GM19328 (cell line): Measurements from ENCODE around the gene CFAP299.
"Not testable (repeated sequence)": the region's sequence is repeated elsewhere in the genome, so short reads cannot be mapped to it uniquely, and the experiment has no call there.

Experiments
- ATAC-seq: cut with Tn5 transposase; IDR thresholded peaks from one replicate; pipeline ENCODE4 v1.9.1; 2021; ENCODE audit warnings: mild to moderate bottlenecking, moderate library complexity; ENCODE audit not compliant: unreplicated experiment

The CFAP299 gene

GRCh38 chr4:80585542-80585941, 250.0 kb downstream of the CFAP299 start:
- no peak for ATAC-seq

- no peak for ATAC-seq
These were observed 251.2 kb downstream of the CFAP299 start for GRCh38 chr4:80586716-80587115.

GRCh38 chr4:80587871-80588385, 252.4 kb downstream of the CFAP299 start:
- no peak for ATAC-seq

- ATAC-seq: peak; percentile 74
These were observed 257.4 kb downstream of the CFAP299 start for GRCh38 chr4:80592950-80593349.

- ATAC-seq: no peak
These were observed 259.2 kb downstream of the CFAP299 start for GRCh38 chr4:80594701-80595100.

- no peak for ATAC-seq
These were observed 272.9 kb downstream of the CFAP299 start for GRCh38 chr4:80608281-80608980.

- no peak for ATAC-seq
These were observed 274.7 kb downstream of the CFAP299 start for GRCh38 chr4:80610199-80610598.

GRCh38 chr4:80610845-80611677, 275.5 kb downstream of the CFAP299 start:
- peak; percentile 78 for ATAC-seq

- ATAC-seq: no peak
These were observed 276.1 kb downstream of the CFAP299 start for GRCh38 chr4:80611678-80611979.

- no peak for ATAC-seq
These were observed 277.9 kb downstream of the CFAP299 start for GRCh38 chr4:80613470-80613869.

- no peak for ATAC-seq
These were observed 278.8 kb downstream of the CFAP299 start for GRCh38 chr4:80614319-80614718.

- ATAC-seq: no peak
These were observed 279.6 kb downstream of the CFAP299 start for GRCh38 chr4:80615099-80615498.

- no peak for ATAC-seq
These were observed 283.6 kb downstream of the CFAP299 start for GRCh38 chr4:80619070-80619674.

GRCh38 chr4:80631861-80632260, 296.3 kb downstream of the CFAP299 start:
- no peak for ATAC-seq

- no peak for ATAC-seq
These were observed 301.7 kb downstream of the CFAP299 start for GRCh38 chr4:80637190-80637589.

- ATAC-seq: no peak
These were observed 310.5 kb downstream of the CFAP299 start for GRCh38 chr4:80646061-80646460.

- ATAC-seq: no peak
These were observed 320.1 kb downstream of the CFAP299 start for GRCh38 chr4:80655662-80656061.

- ATAC-seq: not testable (repeated sequence)
These were observed 334.6 kb downstream of the CFAP299 start for GRCh38 chr4:80670118-80670517.

- no peak for ATAC-seq
These were observed 342.9 kb downstream of the CFAP299 start for GRCh38 chr4:80678413-80678812.

GRCh38 chr4:80680934-80681333, 345.4 kb downstream of the CFAP299 start:
- ATAC-seq: no peak

GRCh38 chr4:80685214-80685613, 349.7 kb downstream of the CFAP299 start:
- ATAC-seq: no peak

GRCh38 chr4:80687736-80688135, 352.2 kb downstream of the CFAP299 start:
- ATAC-seq: not testable (repeated sequence)
